GOT3 (cell line): ENCODE measurements around the gene VSIG2.

ENCODE experiments used
- DNase-seq: peaks from one replicate; lab custom pipeline; 2025; ENCODE audit warnings: mixed read lengths; lab: John Stamatoyannopoulos, UW

The VSIG2 gene

GRCh38 chr11:124748481-124749343, 3.3 kb downstream of the VSIG2 start:
- no peak for DNase-seq

- no peak for DNase-seq
These were observed 4.0 kb downstream of the VSIG2 start for GRCh38 chr11:124748100-124748418.

- no peak for DNase-seq
These were observed 4.5 kb downstream of the VSIG2 start for GRCh38 chr11:124747406-124748099.

GRCh38 chr11:124746621-124747243, 5.3 kb downstream of the VSIG2 start:
- DNase-seq, result no peak

GRCh38 chr11:124745835-124746620, 6.0 kb downstream of the VSIG2 start:
- DNase-seq, result no peak

- no peak for DNase-seq
These were observed 6.7 kb downstream of the VSIG2 start for GRCh38 chr11:124745270-124745834.

GRCh38 chr11:124743050-124743449, 9.0 kb downstream of the VSIG2 start:
- no peak for DNase-seq

GRCh38 chr11:124742555-124742954, 9.5 kb downstream of the VSIG2 start:
- DNase-seq, result no peak

- DNase-seq, result no peak
These were observed 11.7 kb downstream of the VSIG2 start for GRCh38 chr11:124740277-124740882.

GRCh38 chr11:124739479-124740276, 12.4 kb downstream of the VSIG2 start, which contains the start of gene NRGN:
Gene NRGN, plus strand, starts transcription at chr11:124739942. Its CDS starts 143 bp downstream, at chr11:124740085.
- peak; percentile 12 for DNase-seq

- no peak for DNase-seq
These were observed 13.2 kb downstream of the VSIG2 start for GRCh38 chr11:124738713-124739478.

- DNase-seq, result no peak
These were observed 14.3 kb downstream of the VSIG2 start for GRCh38 chr11:124737638-124738305.

- no peak for DNase-seq
These were observed 15.3 kb downstream of the VSIG2 start for GRCh38 chr11:124736736-124737135.

GRCh38 chr11:124732230-124732629, 19.8 kb downstream of the VSIG2 start:
- DNase-seq, result no peak

GRCh38 chr11:124729571-124729970, 22.5 kb downstream of the VSIG2 start:
- DNase-seq, result no peak

GRCh38 chr11:124728134-124728533, 23.9 kb downstream of the VSIG2 start:
- no peak for DNase-seq

- no peak for DNase-seq
These were observed 24.6 kb downstream of the VSIG2 start for GRCh38 chr11:124727474-124727873.

- no peak for DNase-seq
These were observed 26.3 kb downstream of the VSIG2 start for GRCh38 chr11:124725719-124726105.
